GM19043 (cell line): ENCODE data around the gene SLC9A1.

ENCODE experiments used
- ATAC-seq: cut with Tn5 transposase; IDR thresholded peaks from one replicate; pipeline ENCODE4 v1.9.1; 2021; ENCODE audit warnings: low read depth; ENCODE audit not compliant: unreplicated experiment

SLC9A1 gene

DNA sequence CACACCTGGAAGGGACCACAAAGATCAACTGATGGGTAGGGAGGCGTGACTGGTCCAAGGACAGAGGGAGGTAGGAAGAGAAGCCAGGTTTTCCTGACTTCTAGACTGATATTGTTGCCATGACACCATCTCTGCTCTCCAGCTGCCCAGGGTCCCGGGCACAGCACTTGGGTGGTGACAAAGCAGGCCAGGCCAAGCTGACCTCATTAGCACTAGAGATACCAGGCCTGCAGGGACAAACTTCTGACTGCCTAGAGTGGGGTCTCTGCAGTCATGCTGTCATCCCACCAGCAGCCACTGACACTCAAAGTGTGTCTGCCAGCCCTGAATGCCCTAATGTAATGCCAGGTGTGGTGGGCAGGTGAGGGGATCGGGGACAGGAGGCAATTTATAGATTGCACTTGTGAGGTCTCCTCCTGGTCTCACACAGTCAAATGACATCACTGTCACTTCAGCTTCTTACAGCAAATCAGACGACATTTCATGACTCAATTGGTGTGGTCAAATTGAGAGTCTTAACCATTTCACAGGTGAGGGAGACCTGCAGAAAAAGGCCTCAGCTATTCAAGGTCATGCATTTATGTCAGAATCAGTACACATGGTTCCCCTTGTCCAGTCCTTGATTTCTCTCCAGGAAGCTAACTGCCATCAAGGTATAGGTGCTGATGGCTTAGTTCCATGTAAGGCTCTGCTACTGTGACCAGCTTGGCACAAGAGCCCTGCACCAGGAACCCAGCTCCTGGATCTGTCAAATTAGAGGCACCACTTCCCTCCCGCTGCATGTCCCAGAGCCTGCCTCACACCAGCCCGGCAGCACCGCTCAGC, 2.7 kb downstream of the SLC9A1 start:
- ATAC-seq: no peak

DNA sequence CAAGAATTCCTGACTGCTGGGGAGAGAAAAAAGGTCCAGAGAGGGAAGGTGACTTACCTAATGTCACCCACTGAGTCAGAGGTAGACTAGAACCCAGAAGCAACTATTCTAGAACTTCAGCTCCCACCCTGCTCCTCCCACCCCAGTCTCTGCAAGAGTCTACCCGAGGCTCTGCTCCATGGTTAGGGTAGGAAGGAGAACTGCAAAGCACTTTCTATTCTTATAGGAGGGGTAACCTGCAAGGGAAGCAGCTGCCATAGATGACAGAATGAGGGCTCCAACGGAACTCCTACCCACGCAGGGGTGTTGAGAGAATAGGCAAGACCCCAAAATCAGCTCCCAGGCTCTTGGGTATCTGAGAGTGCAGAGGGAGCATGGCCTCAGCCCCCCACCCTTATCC, 4.3 kb downstream of the SLC9A1 start:
- no peak for ATAC-seq

DNA sequence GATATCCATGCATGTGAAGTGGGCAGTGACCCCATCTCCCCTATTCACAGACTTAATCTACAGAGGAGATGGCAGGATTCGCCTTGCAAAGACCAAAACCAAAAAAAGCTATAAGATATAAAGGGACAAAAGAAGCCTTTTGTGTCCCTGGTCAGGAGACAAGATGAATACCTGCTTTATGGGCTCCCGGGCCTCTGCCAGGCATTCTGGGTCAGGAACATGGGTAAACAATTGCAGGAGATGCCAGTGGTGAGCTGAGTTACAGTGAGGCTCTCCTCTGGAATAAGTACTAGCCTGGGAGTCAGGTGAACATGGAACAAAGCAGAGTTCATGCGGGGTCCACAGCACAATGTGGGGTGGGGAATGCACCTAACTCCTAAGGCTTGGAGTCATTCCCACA, 4.7 kb downstream of the SLC9A1 start:
- ATAC-seq: no peak

DNA sequence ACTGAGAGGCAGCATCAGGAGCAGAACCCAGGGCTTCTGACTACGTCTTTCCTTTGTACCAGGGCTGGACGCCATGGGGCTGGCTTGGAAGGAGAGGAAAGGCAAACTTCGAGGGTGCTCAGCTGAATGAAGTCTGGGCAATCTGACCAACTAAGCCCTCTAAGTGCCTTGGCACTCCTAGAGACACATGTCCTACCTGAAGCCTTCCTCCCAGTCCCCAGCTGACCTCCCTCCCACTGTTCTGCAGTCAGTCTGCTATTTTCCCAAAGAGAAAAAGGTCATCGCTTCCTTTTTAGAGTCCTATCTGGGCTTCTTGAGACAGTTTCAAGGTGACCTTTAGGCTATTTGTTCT, 5.2 kb downstream of the SLC9A1 start:
- no peak for ATAC-seq

DNA sequence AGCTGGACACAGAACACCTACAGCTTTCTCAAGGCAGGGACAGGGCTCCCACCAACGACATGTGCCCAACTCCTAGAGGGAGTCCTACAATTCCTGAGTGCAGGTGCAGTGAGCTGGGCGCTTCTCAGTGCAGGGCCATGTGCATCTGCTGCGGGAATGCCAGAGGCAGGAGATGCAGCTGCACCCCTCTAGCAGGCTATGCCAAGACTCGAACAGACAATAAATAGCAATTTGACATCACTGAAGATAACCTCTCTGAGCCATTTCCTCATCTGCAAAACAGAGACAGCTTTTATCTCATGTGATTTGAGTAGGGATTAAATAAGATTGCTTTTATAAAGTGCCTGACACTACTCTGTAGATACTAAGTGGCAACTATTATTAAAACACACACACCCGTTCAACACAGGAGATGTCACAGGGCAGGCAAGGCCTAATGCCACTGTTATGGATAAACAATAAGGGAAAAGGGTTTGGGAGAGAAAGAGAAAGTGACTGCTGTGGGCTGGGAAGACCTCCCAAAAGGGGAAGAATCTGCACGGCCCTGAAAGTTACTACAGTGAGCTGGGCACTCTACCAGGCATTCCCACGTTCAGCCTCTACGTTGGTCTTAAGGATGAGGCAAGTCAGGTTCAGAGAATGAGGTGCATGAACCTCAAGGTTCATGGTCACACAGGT, 5.7 kb downstream of the SLC9A1 start:
- ATAC-seq: no peak

DNA sequence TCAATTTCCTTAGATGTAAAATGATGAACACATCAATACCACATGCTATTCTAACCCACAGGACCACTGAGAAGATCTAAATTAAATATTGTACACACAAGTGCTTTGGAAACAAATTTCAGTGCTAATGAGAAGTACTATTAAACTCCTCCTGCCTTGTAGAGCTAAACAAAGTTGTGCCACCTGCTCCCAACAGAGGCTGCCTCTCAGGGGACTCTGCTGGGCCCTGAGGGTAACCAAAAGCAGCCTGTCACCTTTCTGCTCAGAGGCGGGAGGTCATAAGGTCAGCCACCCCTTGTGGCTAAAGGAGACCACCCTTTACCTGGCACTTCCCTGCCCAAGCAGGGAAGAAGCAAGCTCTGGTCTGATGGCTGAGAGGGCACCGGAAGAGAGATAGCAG, 6.3 kb downstream of the SLC9A1 start:
- no peak for ATAC-seq

DNA sequence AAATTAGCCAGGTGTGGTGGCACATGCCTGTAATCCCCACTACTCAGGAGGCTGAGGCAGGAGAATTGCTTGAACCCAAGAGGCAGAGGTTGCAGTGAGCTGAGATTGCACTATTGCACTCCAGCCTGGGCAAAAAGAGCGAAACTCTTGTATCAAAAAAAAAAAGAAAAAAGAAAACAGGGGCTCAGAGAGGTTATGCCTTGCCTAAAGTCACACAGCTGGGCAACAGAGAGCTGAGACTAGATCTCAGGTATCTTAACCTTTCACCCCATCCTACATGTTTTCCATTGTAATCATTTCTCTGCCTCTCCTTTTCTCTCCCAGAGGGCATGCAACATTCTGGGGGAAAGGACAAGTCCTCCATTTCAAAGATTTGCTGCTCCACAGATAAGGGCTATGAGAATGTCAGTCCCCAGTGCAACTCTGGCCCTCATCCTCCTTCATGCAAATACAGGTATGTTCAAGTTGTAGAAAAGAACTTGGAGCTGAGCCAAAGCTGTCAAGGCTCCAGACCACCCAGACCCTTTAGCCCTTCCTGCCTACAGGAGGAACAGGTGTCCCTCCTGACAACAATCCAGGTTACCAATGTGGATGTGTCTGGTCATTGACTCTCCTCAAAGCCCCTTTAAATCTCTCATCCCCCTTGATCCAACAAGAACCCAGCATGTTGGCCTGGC, 6.9 kb downstream of the SLC9A1 start:
- no peak for ATAC-seq

DNA sequence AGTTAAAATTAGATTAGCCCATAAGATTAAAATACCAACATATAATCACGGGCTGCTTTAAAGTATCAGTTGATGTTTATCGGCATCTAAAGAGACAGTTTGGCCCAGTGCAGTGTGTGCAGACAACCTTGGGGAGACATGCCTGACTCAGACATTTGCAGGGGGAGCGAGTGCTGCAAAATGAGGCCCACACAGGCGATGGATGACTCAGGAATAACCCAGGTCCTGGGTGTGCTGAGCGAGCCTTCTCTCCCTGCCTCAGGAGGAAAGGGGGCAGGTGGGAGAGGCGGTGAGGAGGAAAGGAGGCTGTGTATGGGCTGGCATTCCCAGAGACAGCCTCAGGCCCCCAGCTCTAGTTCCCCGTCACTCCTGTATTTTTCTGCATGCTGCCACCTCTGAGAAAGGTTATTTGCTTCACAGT, 9.0 kb downstream of the SLC9A1 start:
- ATAC-seq: no peak

DNA sequence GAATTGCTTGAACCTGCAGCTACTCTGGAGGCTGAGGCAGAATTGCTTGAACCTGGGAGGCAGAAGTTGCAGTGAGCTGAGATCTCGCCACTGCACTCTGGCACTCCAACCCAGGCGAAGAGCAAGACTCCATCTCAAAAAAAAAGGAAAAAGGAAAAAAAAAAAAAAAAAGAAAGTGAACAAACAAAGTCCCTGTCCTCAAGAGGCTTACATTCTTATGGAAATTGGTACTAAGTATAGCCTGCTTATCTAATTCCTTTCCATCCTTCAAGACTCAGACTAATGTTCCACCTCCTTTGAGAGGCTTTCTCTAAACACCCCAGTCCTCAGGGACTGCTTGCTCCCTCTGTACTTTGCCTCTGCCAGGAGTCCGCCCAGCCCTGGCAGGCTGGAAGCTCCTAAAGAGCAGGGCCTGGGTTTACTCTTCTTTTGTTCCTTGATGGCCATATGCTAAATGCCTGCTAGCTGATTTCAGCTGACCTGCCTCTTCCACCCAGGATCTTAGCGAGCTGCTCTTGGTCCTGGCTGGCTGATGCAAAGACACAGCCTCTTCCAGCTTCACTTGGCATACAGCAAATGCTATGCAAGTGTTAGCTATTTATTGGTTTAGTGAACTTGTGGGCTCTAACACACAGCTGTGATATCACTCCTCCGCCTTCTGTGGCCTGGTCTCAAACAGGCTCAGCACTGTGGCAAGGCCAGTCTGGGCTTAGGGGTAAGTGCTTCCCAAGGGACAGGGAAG, 9.8 kb downstream of the SLC9A1 start:
- ATAC-seq: no peak

DNA sequence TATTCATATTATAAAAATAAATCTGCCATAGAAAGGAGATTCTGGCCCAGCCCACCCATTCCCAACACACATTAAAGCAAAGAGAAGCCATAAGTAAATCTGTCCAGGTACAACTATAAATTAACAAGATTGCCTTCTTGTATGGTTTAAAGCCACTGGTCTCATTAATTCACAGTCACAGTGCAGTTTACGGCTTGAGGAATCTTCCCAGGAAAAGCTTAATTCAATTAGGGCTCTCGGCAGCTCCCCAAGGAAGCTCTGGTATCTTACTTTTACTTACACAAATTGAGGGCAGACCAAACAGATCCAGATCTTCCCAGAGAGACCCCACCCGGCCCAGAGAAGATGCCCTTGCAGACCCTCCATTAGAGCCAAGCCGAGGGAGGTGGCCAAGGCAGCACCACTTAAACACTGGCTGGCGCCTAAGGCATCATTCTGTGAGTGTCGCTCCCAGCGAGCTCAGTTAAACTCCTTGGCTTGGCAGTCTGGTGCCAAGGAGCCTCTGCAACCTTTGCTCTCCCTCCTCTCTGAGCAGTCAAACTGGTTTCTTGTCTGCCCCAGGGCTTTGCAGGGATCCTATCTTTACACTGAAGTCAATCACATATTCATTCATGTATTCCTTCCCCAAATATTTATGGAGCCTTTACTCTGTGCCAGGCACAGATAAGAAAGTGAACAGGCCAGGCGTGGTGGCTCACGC, 10.7 kb downstream of the SLC9A1 start:
- ATAC-seq: no peak

DNA sequence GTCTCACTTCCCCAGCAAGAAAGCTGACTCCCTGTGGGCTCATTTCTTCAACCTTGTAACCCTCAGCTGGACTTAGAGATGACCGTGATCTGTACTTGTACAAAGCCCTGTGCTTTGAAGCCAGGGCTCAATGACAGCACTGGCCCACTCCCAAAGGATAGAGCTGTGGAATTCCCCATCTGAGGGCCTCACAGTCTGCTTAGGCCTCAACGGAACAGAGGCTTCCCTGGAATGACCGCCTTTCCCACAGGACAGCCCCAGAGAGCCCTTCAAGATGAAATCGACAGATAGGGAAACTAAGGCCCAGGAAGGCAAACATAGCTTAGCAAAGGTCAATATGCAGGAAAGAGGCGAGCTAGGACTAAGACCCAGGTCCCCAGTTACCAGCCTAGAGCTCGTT, 11.5 kb downstream of the SLC9A1 start:
- no peak for ATAC-seq

DNA sequence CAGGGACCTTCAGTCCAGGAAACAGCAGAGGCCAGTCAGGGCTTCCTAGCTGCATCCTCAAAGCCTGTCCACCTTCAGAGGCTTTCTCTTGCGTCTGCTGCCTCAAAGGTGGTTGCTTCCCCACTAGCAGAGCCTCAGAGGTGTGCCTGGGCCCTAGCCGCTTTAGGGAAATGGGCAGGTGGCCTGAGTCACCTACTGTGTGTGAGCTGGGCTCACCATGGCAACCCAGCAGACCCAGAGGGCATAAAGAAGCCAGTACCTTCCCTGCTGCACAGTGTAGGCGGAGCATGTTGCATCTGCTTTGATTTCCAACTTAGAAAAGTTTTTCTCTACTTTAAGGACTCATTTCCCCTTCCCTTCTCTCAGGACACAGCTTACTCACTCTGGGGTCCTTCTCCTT, 12.5 kb downstream of the SLC9A1 start:
- ATAC-seq: no peak

DNA sequence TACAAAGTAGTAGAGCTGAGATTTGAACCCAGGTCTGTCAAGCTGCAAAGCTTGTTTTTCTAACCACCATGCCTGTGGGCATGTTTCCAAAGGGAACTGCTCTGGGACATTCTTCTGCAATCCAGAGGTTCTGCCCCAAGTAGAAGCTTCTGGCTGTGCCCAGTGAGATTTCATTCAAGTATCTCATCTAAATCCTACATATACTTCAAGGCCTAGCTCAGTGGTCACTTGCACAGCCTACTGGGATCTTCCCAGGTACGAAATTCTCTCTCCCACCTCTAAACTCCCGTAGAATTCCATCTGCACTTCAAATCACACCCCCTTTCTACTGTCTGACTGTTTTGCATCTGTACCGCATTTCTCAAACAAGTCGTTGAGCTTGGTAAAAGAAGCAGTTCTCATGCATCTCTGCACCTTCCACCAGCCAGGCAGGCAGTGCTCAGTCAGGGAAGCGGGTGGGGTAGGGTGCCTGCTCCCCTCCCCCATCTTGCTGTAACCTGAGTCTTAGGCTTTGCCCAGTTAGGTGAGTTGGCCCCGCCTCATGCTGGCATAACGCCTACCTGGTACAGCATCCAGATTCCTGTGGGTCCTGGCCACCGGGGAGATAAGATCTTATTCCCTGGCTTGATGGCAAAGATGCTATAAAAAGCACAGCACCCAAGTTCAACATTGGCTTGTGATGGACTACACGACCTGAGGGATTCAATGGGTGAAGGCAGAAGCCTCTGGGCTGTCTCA, 13.5 kb downstream of the SLC9A1 start:
- ATAC-seq: no peak

DNA sequence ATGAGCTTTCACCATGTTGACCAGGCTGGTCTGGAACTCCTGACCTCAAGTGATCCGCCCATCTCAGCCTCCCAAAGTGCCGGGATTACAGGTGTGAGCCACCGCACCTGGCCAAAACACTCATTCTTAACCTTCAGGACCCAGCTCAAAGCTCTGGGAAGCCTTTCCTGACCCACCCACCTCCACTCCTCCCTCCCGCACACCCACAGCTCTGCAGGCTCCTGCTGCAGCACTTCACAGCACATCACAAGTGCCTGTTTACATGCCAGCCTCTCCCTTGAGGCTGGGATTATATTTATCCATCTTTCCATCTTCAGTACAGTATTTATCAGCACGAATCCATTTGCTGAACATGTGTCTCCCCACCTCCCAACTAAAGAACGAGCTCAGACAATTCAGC, 14.9 kb downstream of the SLC9A1 start:
- no peak for ATAC-seq

DNA sequence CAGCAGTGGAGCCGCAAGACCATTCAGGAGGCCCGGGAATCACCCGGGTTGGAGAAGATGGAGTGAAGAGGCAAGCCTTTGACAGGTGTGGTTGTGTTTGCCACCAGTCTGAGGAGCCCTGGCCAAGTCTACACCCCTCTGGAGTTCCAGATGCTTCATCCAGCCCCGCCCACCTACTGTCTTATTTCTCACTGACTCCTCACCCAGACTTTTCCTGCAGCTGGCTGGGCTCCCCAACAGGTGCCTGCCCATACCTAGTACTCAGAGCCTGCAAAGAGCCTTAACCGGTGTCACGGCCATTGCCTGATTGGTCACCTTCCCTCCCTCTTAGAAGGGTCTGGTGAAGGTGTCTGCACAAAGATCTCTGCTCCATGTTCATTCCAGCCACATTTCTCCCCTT, 16.0 kb downstream of the SLC9A1 start:
- ATAC-seq: no peak

DNA sequence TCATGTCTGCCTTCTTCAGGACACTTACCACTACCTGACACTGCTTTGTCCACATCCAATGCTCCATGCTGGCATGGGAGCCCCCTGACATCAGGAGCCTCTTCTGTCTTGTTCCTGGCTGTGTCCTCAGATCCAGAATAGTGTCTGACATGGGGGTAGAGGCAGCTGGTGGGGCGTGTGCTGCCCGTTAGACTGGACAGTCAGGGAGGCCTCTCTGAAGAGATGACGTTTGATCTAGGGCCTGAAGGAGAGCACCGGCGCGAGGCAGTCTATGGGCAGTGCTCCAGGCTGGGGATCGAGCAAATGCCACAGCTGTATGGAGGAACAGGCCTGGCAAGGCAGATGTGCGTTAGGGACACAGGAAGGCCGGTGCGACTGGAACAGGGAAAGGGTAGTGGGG, 16.6 kb downstream of the SLC9A1 start:
- ATAC-seq: no peak

DNA sequence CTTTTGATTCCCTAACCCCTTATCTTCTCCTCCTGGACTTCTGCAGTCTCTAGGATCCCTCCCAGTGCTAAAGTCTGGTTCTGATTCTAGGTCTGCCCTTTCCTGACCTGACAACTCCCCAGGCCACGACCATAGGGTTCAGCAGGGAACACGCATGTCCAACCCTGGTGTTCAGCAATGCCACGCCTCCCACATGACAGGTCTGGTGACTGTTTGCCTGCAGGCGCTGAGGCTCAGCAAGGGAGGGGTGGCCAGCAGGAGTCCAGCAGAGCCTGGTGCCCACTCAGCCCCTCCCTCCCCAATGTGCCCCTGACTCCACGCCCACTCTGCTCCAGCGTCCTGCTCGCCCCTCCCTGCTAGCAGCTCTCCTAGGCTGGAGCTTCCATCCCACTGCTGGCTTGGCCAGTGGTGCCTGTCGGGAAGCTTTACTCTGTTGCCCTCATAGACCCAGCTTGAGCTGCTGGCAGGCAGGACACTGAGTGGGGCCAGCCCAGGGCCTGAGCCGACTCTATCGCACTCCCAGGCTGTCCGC, 17.3 kb downstream of the SLC9A1 start:
- ATAC-seq: no peak

DNA sequence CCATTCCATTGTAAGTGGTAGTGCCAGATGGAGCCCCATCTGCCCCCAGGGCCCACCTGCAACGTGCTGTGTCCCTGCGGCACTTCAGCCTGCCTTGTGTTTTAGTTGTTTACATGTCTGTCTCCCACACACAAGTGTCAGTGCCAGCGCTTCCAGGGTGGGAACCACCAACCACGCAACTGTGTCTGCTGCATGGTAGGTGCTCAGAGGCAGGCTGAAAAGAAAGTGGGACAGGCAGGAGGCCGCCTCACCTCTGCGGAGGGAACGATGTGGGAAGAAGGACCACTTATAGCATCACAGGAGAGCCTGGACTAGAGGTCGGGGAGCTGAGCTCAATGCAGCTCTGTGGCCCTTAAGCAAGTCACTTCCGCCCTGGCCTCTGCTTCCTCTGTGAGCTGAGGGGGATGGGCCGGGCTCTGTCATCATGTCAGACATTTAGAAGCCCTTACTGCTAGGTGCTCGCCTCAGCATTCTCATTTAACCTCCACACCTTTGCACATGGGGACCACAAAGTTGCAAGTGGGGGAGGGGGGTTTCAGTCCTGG, 17.9 kb downstream of the SLC9A1 start:
- no peak for ATAC-seq

DNA sequence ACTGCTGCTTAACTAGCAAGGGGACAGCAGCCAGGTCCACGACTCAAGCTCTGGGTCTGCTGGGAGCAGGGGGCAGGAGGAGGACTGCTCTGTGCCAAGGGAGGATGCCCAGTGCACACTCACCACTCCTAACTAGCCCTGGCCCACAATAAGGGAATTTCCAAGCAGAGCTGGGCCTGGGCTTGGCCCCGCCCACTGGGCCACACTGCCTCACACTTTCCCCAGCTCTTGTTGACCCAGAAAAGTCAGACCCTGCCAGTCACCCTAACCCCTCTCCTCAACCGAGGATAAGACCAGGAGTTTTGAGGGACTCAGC, 18.7 kb downstream of the SLC9A1 start:
- ATAC-seq: no peak
